ENCODE measurements around the gene STAMBP.

GRCh38 chr2:73895473-73895872 is 66.7 kb downstream of the STAMBP start:
- TF ChIP-seq ELF4 (IDR thresholded peaks at IDR 0.05) = no peak
- TF ChIP-seq CTBP1 (IDR thresholded peaks at IDR 0.05; ENCODE audit: borderline replicate concordance) = no peak
- TF ChIP-seq TARDBP (IDR thresholded peaks at IDR 0.05) = no peak
- TF ChIP-seq, protein P1, sequence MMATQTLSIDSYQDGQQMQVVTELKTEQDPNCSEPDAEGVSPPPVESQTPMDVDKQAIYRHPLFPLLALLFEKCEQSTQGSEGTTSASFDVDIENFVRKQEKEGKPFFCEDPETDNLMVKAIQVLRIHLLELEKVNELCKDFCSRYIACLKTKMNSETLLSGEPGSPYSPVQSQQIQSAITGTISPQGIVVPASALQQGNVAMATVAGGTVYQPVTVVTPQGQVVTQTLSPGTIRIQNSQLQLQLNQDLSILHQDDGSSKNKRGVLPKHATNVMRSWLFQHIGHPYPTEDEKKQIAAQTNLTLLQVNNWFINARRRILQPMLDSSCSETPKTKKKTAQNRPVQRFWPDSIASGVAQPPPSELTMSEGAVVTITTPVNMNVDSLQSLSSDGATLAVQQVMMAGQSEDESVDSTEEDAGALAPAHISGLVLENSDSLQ (IDR thresholded peaks at IDR 0.05) = no peak
- no peak for TF ChIP-seq SP1 (IDR thresholded peaks at IDR 0.05)
- TF ChIP-seq NFRKB (IDR thresholded peaks at IDR 0.05) = no peak
- no peak for TF ChIP-seq BHLHE40 (IDR thresholded peaks at IDR 0.05; ENCODE audit: borderline replicate concordance)
- TF ChIP-seq ZNF384 (IDR thresholded peaks at IDR 0.05) = no peak
- no peak for TF ChIP-seq FOXM1 (IDR thresholded peaks at IDR 0.05; ENCODE audit: borderline replicate concordance)
- no peak for TF ChIP-seq LEF1 (IDR thresholded peaks at IDR 0.05; ENCODE audit: borderline replicate concordance)
- no peak for TF ChIP-seq HDGF (IDR thresholded peaks at IDR 0.05; ENCODE audit: borderline replicate concordance)
- TF ChIP-seq SUZ12 (IDR thresholded peaks at IDR 0.05) = no peak
- no peak for TF ChIP-seq FOXK2 (IDR thresholded peaks at IDR 0.05)
